Measurements from ENCODE around the gene PRDM16.

DNA sequence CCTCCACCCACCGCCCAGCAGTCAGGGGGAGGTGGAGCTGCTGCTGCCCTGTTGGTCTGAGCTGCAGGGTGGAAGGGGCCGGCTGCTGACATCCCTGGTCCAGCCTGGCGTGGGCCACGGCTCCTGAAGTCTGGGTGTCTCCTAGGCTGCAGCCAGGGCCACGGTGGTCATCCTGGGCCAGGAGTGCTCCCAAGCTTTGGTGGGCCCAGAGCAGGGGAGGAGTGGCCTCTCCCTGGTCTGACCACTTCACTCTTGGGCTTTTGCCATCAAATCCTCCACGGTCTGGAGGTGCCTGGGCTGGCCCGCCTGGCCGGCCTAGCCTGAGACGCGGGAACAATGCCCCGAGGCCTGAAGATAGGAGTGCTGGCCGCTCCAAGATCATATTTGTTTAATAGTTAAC is 5.8 kb downstream of the PRDM16 start:
- TF ChIP-seq, protein P1, sequence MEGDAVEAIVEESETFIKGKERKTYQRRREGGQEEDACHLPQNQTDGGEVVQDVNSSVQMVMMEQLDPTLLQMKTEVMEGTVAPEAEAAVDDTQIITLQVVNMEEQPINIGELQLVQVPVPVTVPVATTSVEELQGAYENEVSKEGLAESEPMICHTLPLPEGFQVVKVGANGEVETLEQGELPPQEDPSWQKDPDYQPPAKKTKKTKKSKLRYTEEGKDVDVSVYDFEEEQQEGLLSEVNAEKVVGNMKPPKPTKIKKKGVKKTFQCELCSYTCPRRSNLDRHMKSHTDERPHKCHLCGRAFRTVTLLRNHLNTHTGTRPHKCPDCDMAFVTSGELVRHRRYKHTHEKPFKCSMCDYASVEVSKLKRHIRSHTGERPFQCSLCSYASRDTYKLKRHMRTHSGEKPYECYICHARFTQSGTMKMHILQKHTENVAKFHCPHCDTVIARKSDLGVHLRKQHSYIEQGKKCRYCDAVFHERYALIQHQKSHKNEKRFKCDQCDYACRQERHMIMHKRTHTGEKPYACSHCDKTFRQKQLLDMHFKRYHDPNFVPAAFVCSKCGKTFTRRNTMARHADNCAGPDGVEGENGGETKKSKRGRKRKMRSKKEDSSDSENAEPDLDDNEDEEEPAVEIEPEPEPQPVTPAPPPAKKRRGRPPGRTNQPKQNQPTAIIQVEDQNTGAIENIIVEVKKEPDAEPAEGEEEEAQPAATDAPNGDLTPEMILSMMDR (IDR thresholded peaks at IDR 0.05): no peak
- no peak for TF ChIP-seq POLR2A (IDR thresholded peaks at IDR 0.05)
